Right ventricle myocardium inferior (tissue), 1 donor: ENCODE data around the gene PLEKHB2. TPM values are rescaled to one million over a fixed set of nuclear protein-coding genes. Genes with fewer than 3 reads are reported as not detected.
"Not testable (repeated sequence)": the region's sequence is repeated elsewhere in the genome, so short reads cannot be mapped to it uniquely, and the experiment has no call there.

ENCODE experiments used
- ATAC-seq: fragments of 200-7000 bp; cut with Tn5 transposase; one replicate; pipeline ENCODE4 v1.9.1; 2020; ENCODE audit warnings: mild to moderate bottlenecking, moderate library complexity
- DNase-seq: peaks from one replicate; pipeline ENCODE4 v3.0.0; 2021; ENCODE audit errors: missing footprints
- intact Hi-C: fragments of 100-400 bp; cut with DNase I; formaldehyde crosslinking; loops from one replicate; pipeline ENCODE4 v1.11.0; 2022
- long read RNA-seq: library from polyadenylated mRNA; unstranded; transcript quantifications from one replicate; pipeline ENCODE4 v2.0.0, GENCODE V29; 2021
- total RNA-seq: library from RNA; stranded (reverse); fragmentation: NEBNext Ultra II Directional; extraction: Animal tissue kit (Norgen Biotek cat#: 25700); gene quantifications from one replicate; pipeline ENCODE4 v1.2.1, GENCODE V29; 2021
- donor health status: DM: no; HTN: yes; CAD: no; lungs with severe emphysema.

PLEKHB2 gene
- 30.8 TPM for total RNA-seq
- long read RNA-seq, full-length matches to known transcripts = 18 of 49 reads
- long read RNA-seq, partial matches to known transcripts = 1 of 49 reads
- long read RNA-seq, other reads (novel, unspliced or antisense) = 30 of 49 reads

GRCh38 chr2:131105156-131105949, at the start of gene PLEKHB2:
PLEKHB2 (plus strand) TSS chr2:131105336; CDS start chr2:131120942, 15,606 bp downstream.
- ATAC-seq = peak; percentile 90
- intact Hi-C loops = loop anchor here (1.0 kb wide), 1 partner anchor 12 kb away; the partner anchor contains the start of gene FAM168B
- DNase-seq = peak; percentile 97

DNA sequence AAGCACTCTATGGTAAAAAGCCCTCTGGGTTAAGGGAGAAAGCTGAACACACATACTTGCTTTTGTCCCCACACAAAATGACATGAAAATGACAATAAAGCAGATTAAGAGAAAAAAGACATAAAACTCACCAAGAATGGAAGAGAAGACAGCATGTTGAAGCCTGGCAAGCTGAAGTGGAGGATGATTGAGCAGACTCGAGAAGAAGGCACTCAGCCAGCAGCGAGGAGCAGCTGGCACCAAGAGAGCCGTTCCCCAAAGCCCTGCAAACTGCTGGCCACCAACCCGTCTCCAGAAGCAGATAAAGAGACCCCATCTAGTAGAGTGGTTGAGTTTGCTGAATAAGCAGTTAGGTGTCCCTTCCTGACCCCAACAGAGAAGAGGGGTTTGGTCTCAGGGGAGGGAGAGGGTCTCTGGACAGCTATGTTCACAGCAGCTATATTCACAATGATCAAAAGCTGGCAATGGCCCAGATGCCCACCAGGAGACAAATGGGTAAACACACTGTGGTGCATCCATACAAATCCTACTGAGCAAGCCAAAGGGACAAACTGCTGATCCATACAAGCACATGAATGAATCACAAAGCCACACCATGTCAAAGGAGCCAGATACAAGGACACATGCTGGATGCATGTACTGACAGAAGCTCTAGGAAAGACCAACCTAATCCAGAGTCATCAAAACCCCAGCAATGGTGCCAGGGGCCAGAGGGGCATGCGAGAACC, 48.8 kb upstream of the PLEKHB2 start:
- ATAC-seq (peak; percentile 35), DNase-seq (no peak)
- intact Hi-C loops = no loop called here

DNA sequence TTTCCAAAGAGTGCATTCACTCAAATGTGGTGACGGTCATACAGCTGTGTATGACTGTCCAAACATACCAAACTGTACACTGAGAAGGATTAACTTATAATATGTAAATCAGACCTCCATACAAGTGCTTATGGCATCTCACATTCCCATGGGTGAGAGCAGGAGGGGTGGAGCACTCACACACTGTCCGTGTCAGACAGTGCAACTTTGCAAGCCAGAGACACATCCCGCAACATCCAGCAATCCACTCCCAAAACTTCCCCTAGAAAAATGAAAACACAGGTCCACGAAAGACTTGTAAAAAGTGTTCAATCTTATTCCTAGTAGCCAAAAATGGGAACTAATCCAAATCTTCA, 48.2 kb upstream of the PLEKHB2 start:
- intact Hi-C loops = no loop called here
- DNase-seq (no peak), ATAC-seq (no peak)

DNA sequence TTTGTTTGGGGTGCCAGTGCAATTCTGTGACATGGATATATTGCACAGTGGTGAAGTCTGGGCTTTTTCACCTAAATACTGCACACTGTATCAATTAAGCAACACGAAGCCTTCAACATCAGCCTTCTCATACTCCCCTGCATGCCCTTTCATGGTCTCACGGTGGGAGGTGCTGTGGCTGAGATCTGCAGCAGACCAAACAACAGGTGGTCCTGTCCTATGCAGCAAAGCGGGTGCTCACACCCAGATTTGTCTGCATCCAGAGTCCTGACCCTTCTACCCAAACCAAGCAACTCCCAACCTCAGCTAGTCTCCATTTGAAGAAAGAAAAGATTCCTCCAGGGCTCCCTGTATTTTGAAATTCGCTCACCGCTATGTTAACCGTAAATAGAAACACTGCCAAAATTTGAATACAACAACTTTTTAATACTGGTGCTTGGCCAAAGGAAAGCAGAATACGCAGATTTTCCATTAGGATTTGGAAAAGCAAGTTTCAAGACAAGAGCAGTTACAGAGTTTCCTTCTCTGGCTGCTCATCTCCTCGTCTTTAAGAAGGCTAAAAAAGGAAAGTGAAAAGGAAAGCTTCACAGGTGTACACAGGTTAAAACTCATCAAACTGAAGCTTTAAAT, 46.8 kb upstream of the PLEKHB2 start:
- no peak for ATAC-seq
- DNase-seq = no peak
- intact Hi-C loops = no loop called here

- ATAC-seq (no peak), DNase-seq (no peak)
- intact Hi-C loops = no loop called here
These were observed 46.2 kb upstream of the PLEKHB2 start for GRCh38 chr2:131058920-131059319.

DNA sequence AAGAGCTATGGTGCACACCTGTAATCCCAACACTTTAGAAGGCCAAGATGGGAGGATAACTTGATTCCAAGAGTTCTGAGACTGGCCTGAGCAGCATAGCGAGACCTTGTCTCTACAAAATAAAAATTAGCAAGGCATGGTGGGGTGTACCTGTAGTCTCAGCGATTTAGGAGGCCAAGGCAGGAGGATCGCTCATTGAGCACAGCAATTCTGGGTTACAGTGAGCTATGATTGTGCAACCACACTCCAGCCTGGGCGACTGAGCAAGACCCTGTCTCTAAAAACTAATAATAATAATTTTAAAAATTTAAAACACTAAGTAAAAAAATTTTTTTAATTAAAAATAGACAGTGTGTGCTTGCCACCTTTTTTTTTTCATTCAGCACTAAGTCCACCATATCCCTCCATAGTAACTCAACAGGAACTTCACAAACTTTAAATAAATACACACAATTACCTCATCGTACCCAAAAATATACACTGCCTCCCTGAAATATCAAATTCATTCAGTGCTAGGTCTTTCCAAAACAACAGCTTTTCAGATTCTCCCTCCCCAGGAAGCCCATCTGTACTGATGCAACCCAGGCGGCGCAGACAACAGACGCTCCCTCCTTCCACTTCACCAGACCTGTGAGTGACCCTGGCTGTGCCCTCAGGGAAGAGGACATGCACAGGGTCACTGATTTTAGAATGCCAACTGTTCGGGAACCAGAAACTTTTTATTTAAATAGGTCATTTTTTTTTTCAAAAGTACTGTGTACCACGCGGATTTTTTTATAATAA, 41.4 kb upstream of the PLEKHB2 start:
- ATAC-seq (peak; percentile 49), DNase-seq (no peak)
- intact Hi-C loops = no loop called here

DNA sequence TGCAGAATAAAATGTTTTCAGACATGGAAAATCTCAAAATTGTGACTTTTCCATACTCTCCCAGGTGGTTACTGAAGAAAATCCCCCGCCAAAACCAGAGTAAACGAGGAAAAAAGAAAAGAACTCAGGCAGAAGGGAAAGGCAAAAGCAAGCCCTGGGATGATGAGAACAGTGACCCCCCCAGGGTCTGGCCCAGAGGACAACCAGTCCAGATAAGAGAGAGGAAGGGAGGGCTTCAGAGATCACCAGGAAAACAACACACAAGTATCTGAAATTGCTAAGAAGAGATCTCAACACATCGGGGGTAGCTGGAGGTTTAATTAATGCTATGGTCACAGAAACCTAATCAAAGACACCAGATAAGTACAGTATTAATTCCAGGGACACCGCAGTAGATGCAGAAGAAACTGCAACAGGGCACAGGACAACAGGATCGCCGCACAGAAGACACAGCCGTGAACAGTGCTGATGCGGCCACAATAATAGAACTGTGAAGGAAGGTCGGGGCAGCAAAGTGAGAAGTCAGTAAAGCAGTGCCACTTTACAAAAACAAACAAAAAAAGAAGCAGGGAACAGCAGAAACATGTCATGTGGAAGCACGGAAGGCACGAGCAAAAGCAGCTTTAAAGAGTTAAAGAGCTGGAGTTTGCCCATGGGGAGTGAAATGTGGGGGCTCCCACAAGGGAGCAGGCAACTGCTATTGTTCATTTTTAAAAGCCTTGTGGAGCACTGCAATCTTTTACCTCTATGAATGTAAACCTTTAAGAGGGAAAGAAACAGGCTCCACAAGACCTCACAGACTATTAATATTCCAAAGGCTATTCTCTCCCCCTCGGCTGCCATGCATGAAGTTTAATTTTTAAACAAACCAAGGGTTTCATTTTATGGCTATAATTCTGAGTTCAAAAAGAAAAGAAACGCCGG, 40.3 kb upstream of the PLEKHB2 start:
- intact Hi-C loops = no loop called here
- ATAC-seq (peak; percentile 44), DNase-seq (no peak)

DNA sequence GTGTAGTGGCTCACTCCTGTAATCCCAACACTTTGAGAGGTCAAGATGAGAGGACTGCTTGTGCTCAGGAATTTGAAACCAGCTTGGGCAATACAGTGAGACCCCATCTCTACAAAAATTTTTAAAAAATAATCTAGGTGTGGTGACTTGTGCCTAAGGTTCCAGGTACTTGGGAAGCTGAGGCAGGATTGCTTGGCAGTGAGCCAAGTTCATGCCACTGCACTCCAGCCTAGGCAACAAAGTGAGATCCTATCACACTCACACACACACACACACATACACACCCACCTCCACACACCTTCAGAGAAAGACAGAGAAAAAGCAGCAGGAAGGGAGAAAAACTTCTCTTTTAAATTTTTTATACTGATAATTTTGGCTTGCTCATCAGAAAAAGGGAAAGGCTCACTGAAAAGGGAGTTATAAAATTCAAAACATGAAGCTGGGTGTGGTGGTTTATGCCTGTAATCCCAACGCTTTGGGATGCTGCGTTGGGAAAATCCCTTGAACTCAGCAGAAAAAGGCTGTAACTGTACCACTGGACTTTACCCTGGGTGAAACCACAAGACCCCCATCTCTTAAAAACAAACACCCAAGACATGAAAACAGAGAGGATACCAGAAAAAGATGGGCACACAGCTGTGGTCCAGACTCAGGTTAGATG, 37.5 kb upstream of the PLEKHB2 start:
- intact Hi-C loops = no loop called here
- ATAC-seq = no peak
- DNase-seq = no peak

- ATAC-seq, intact Hi-C loops, DNase-seq: not testable (repeated sequence)
These were observed 37.0 kb upstream of the PLEKHB2 start for GRCh38 chr2:131068172-131068571.

- DNase-seq, intact Hi-C loops, ATAC-seq: not testable (repeated sequence)
These were observed 29.6 kb upstream of the PLEKHB2 start for GRCh38 chr2:131075578-131075977.

- no peak for DNase-seq
- peak; percentile 11 for ATAC-seq
- intact Hi-C loops = no loop called here
These were observed 28.4 kb upstream of the PLEKHB2 start for GRCh38 chr2:131076707-131077106.

DNA sequence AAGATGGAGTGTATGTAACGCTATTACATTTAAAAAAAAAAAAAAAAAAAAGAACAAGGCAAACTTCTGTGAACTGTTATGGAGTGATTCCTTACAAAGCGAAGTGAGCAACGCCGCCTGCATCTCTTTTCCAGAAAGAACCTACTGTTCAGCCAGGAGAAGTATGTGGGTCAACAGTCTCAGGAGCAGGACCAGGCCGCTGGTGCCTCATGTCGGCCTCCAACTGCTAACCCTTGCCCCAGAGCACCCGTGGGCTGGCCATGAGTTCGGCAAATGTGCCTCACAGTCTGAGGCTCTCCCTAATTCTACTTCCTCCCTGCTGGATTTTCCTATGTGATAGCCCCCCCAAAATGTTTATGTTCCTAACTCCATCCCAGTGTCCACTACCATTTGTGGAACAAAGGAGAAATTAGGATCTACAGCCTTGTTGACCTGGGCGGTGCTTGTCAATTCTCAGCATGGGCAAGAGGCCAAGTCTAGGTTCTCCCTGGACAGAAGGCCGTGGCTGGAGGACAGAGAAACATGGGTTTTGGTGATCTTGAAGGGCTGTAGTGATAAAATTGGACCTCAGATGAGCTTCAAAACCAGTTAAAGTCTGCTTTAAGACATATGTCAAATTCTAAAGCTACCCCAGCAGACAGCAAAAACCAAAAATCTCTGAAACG, 27.8 kb upstream of the PLEKHB2 start:
- peak; percentile 18 for ATAC-seq
- intact Hi-C loops = no loop called here

GRCh38 chr2:131077966-131078365, 27.2 kb upstream of the PLEKHB2 start:
- intact Hi-C loops = no loop called here
- no peak for ATAC-seq

More for the DNA sequence above, 27.8 kb upstream of the PLEKHB2 start:
- no peak for DNase-seq

GRCh38 chr2:131079931-131080330, 25.2 kb upstream of the PLEKHB2 start:
- ATAC-seq, intact Hi-C loops, DNase-seq: not testable (repeated sequence)

More at GRCh38 chr2:131077966-131078365, 27.2 kb upstream of the PLEKHB2 start:
- DNase-seq = no peak

GRCh38 chr2:131081190-131081589, 23.9 kb upstream of the PLEKHB2 start:
- intact Hi-C loops = no loop called here
- DNase-seq (no peak), ATAC-seq (no peak)

GRCh38 chr2:131085646-131086045, 19.5 kb upstream of the PLEKHB2 start:
- ATAC-seq (no peak), DNase-seq (no peak)
- intact Hi-C loops = no loop called here
